Skin of body (tissue), 2 donors: ENCODE measurements around the gene ATP6V0B. TPM values are rescaled to one million over a fixed set of nuclear protein-coding genes. Genes with fewer than 3 reads are reported as not detected.

Experiments
- DNase-seq: peaks from one replicate; lab custom pipeline; 2025; lab: John Stamatoyannopoulos, UW
- total RNA-seq: library from RNA; depleted of rRNA; stranded (reverse); fragments of >200 nt; gene quantifications from one replicate; pipeline ENCODE4 v1.2.3, GENCODE V29; 2014

ATP6V0B gene
- total RNA-seq, 1 donor from 2014 or later: 58.6 TPM

GRCh38 chr1:43946236-43947060 is 28.3 kb upstream of the ATP6V0B start, which contains the start of gene IPO13:
IPO13 (plus strand) TSS chr1:43946950; CDS start chr1:43947601, 651 bp downstream.
- DNase-seq: peak; percentile 94

GRCh38 chr1:43947061-43947873 is 27.5 kb upstream of the ATP6V0B start:
- DNase-seq: no peak

- no peak for DNase-seq
Observed at GRCh38 chr1:43947874-43948437, 26.8 kb upstream of the ATP6V0B start.

- no peak for DNase-seq
Observed at GRCh38 chr1:43949678-43950077, 25.1 kb upstream of the ATP6V0B start.

- no peak for DNase-seq
Observed at GRCh38 chr1:43951021-43951985, 23.5 kb upstream of the ATP6V0B start.

- DNase-seq: no peak
Observed at GRCh38 chr1:43952731-43953346, 21.9 kb upstream of the ATP6V0B start.

- no peak for DNase-seq
Observed at GRCh38 chr1:43953361-43953760, 21.4 kb upstream of the ATP6V0B start.

- no peak for DNase-seq
Observed at GRCh38 chr1:43954036-43954435, 20.7 kb upstream of the ATP6V0B start.

GRCh38 chr1:43956234-43956633 is 18.5 kb upstream of the ATP6V0B start:
- DNase-seq: no peak

GRCh38 chr1:43957407-43958040 is 17.2 kb upstream of the ATP6V0B start:
- no peak for DNase-seq

- DNase-seq: no peak
Observed at GRCh38 chr1:43958351-43959255, 16.2 kb upstream of the ATP6V0B start.

GRCh38 chr1:43960798-43961197 is 14.0 kb upstream of the ATP6V0B start:
- no peak for DNase-seq

GRCh38 chr1:43961692-43962091 is 13.1 kb upstream of the ATP6V0B start:
- no peak for DNase-seq

GRCh38 chr1:43962324-43962723 is 12.4 kb upstream of the ATP6V0B start:
- DNase-seq: no peak

- no peak for DNase-seq
Observed at GRCh38 chr1:43963006-43963405, 11.8 kb upstream of the ATP6V0B start.

- no peak for DNase-seq
Observed at GRCh38 chr1:43963890-43964289, 10.9 kb upstream of the ATP6V0B start.

- DNase-seq: no peak
Observed at GRCh38 chr1:43965316-43965715, 9.4 kb upstream of the ATP6V0B start.

- no peak for DNase-seq
Observed at GRCh38 chr1:43968348-43968948, 6.3 kb upstream of the ATP6V0B start.

- DNase-seq: no peak
Observed at GRCh38 chr1:43969416-43969745, 5.4 kb upstream of the ATP6V0B start.
